GM12891 (cell line): ENCODE results near the gene LRRC7.

Experiments used
- PAX5 ChIP-seq: IDR thresholded peaks from 2 replicates; pipeline ENCODE4 v1.6.1; 2011; ENCODE audit warnings: low read length, moderate library complexity, mild to moderate bottlenecking; ENCODE audit not compliant: insufficient read depth, severe bottlenecking
- POLR2A ChIP-seq: IDR thresholded peaks from 2 replicates; pipeline ENCODE4 v1.6.1; 2011; ENCODE audit warnings: low read depth, low read length, control low read depth
- POLR2AphosphoS5 ChIP-seq: IDR thresholded peaks from 2 replicates; pipeline ENCODE4 v1.6.1; 2011; ENCODE audit warnings: low read depth, low read length, control low read depth
- SPI1 ChIP-seq: IDR thresholded peaks from 2 replicates; pipeline ENCODE4 v1.6.1; 2011; ENCODE audit warnings: low read depth, low read length, control low read depth

DNA sequence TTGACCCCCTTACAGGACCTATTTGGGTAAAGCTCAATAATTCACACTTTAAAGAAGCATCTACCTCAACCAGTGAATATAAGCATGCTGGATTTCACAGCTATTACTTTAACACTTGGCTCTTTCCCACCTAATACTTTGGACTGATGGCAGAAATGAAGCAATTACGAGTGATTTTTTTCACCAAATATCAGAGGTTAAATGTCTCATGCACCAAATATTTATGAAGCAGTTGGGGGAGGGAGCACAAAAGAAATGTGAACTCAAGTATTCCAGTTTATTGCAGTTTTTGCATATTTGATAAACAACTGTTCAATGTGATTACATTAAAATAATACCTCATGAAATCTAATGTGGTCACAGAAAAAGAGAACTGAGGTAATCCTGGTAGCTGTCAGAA is 223.6 kb downstream of the LRRC7 start:
- TF ChIP-seq POLR2A (no peak), PAX5 (no peak), POLR2AphosphoS5 (no peak), SPI1 (no peak)
